ENCODE data around the gene HPCA. TPM values are rescaled to one million over a fixed set of nuclear protein-coding genes. Genes with fewer than 3 reads are reported as not detected.

Gene HPCA
- total and polyA plus RNA-seq, 7 donors: 1.2 to 1.9 (median 1.8) TPM; not detected in 4

- no peak overlapping the region for H3K27ac ChIP-seq
- peaks cover 0 to 17% (median 9%) of the 10 kb centered on the region in 4 donors for H3K4me1 ChIP-seq
- no peaks in the 10 kb centered on the region for H3K27me3 ChIP-seq
- no peak overlapping the region for H3K4me3 ChIP-seq
- TF ChIP-seq EP300 (IDR thresholded peaks at IDR 0.05): no peak
- TF ChIP-seq POLR2AphosphoS5 (IDR thresholded peaks at IDR 0.05): no peak
- no peak for TF ChIP-seq POLR2A (IDR thresholded peaks at IDR 0.05)
- TF ChIP-seq, protein P1, sequence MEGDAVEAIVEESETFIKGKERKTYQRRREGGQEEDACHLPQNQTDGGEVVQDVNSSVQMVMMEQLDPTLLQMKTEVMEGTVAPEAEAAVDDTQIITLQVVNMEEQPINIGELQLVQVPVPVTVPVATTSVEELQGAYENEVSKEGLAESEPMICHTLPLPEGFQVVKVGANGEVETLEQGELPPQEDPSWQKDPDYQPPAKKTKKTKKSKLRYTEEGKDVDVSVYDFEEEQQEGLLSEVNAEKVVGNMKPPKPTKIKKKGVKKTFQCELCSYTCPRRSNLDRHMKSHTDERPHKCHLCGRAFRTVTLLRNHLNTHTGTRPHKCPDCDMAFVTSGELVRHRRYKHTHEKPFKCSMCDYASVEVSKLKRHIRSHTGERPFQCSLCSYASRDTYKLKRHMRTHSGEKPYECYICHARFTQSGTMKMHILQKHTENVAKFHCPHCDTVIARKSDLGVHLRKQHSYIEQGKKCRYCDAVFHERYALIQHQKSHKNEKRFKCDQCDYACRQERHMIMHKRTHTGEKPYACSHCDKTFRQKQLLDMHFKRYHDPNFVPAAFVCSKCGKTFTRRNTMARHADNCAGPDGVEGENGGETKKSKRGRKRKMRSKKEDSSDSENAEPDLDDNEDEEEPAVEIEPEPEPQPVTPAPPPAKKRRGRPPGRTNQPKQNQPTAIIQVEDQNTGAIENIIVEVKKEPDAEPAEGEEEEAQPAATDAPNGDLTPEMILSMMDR (IDR thresholded peaks at IDR 0.05): no peak
- no peak for DNase-seq
- intact Hi-C loops (cut with DNase I): no loop called here
- H3K36me3 ChIP-seq: no peaks in the 10 kb centered on the region
- no peaks in the 10 kb centered on the region for H3K9me3 ChIP-seq
- 82 to 84% methylated on average over 5 of the region's 5 CpGs for WGBS, 2 donors
These were observed 7.7 kb upstream of the HPCA start for GRCh38 chr1:32878637-32879041.

DNA sequence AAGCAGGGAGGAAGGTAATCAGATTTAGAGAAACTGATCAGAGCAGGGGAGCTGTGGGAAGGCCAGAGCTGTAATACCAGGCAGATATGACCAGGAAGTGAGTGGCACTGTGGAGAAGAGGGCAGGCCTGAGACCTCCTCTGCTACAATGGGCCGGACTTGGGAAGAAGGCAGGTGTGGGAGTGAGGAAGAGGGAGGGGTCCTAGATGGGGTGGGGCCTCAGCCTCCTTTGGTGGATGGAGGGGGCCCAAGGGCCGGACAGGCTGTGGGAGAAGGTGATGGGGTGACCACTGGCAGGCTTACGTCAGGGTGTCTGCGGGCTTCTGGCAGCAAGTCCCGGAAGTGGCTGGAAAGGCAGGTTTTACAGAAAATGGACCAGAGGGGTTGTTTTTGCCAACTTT, 5.0 kb upstream of the HPCA start:
- TF ChIP-seq POLR2A (IDR thresholded peaks at IDR 0.05) (no peak), POLR2AphosphoS5 (IDR thresholded peaks at IDR 0.05) (no peak), EP300 (IDR thresholded peaks at IDR 0.05) (no peak)
- TF ChIP-seq, protein P1 (IDR thresholded peaks at IDR 0.05): no peak
- H3K4me1 ChIP-seq: peaks cover 0 to 21% (median 13%) of the 10 kb centered on the region in 4 donors

GRCh38 chr1:32881871-32882850, 4.1 kb upstream of the HPCA start:
- Histone ChIP-seq H3K27ac (no peak overlapping the region), H3K4me1 (peaks cover 0 to 24% (median 15%) of the 10 kb centered on the region in 4 donors), H3K36me3 (no peaks in the 10 kb centered on the region), H3K27me3 (peaks cover 16 to 33% (median 30%) of the 10 kb centered on the region in 3 donors), H3K4me3 (no peak overlapping the region), H3K9me3 (no peaks in the 10 kb centered on the region)
- intact Hi-C loops (cut with DNase I): no loop called here
- DNase-seq: no peak
- TF ChIP-seq EP300 (IDR thresholded peaks at IDR 0.05): no peak
- no peak for TF ChIP-seq POLR2A (IDR thresholded peaks at IDR 0.05)
- TF ChIP-seq, protein P1 (IDR thresholded peaks at IDR 0.05): no peak
- TF ChIP-seq POLR2AphosphoS5 (IDR thresholded peaks at IDR 0.05): no peak
- 40 to 57% methylated on average over 22 of the region's 22 CpGs for WGBS, 2 donors

More for the DNA sequence above, 5.0 kb upstream of the HPCA start:
- Histone ChIP-seq H3K27me3 (peaks cover 9 to 24% (median 21%) of the 10 kb centered on the region in 3 donors), H3K4me3 (no peak overlapping the region), H3K27ac (no peak overlapping the region), H3K36me3 (no peaks in the 10 kb centered on the region), H3K9me3 (no peaks in the 10 kb centered on the region)
- WGBS, 2 donors: 71 to 81% methylated on average over 5 of the region's 5 CpGs
- DNase-seq: no peak
- intact Hi-C loops (cut with DNase I): no loop called here

- TF ChIP-seq POLR2AphosphoS5 (IDR thresholded peaks at IDR 0.05): no peak
- TF ChIP-seq, protein P1 (IDR thresholded peaks at IDR 0.05): no peak
- no peak for TF ChIP-seq POLR2A (IDR thresholded peaks at IDR 0.05)
- TF ChIP-seq EP300 (IDR thresholded peaks at IDR 0.05): no peak
- Histone ChIP-seq H3K27ac (no peak overlapping the region), H3K9me3 (no peaks in the 10 kb centered on the region), H3K4me3 (no peak overlapping the region), H3K36me3 (no peaks in the 10 kb centered on the region), H3K27me3 (peaks cover 16 to 39% (median 35%) of the 10 kb centered on the region in 3 donors), H3K4me1 (peaks cover 0 to 15% (median 15%) of the 10 kb centered on the region in 4 donors)
- DNase-seq: no peak
- intact Hi-C loops (cut with DNase I): no loop called here
- WGBS, 2 donors: 77 to 78% methylated on average over 7 of the region's 7 CpGs
These were observed 2.8 kb upstream of the HPCA start for GRCh38 chr1:32883338-32884031.
